ENCODE measurements around the gene KCND3.
A peak's percentile ranks its signal among the peaks of the same experiment; 100 is the strongest.

Gene KCND3

GRCh38 chr1:111987502-111987901 lies 2.0 kb downstream of the KCND3 start:
- DNase-seq: no peak

- no peak for DNase-seq
These were observed 6.0 kb downstream of the KCND3 start for GRCh38 chr1:111983500-111983899.

GRCh38 chr1:111982428-111982827 lies 7.0 kb downstream of the KCND3 start:
- no peak for DNase-seq

GRCh38 chr1:111981871-111982270 lies 7.6 kb downstream of the KCND3 start:
- DNase-seq: no peak

GRCh38 chr1:111981090-111981489 lies 8.4 kb downstream of the KCND3 start:
- no peak for DNase-seq

- DNase-seq: peak; percentile 46
These were observed 8.8 kb downstream of the KCND3 start for GRCh38 chr1:111980686-111981085.

GRCh38 chr1:111978695-111979094 lies 10.8 kb downstream of the KCND3 start:
- DNase-seq: no peak

- no peak for DNase-seq
These were observed 12.1 kb downstream of the KCND3 start for GRCh38 chr1:111977378-111977777.

- DNase-seq: no peak
These were observed 12.6 kb downstream of the KCND3 start for GRCh38 chr1:111976842-111977241.

GRCh38 chr1:111976332-111976731 lies 13.1 kb downstream of the KCND3 start:
- peak; percentile 42 for DNase-seq

- DNase-seq: no peak
These were observed 16.2 kb downstream of the KCND3 start for GRCh38 chr1:111973150-111973790.

- no peak for DNase-seq
These were observed 18.1 kb downstream of the KCND3 start for GRCh38 chr1:111971396-111971795.

GRCh38 chr1:111968511-111968910 lies 21.0 kb downstream of the KCND3 start:
- DNase-seq: no peak

GRCh38 chr1:111967886-111968285 lies 21.6 kb downstream of the KCND3 start:
- no peak for DNase-seq

- DNase-seq: no peak
These were observed 22.3 kb downstream of the KCND3 start for GRCh38 chr1:111967067-111967690.

GRCh38 chr1:111965781-111966443 lies 23.6 kb downstream of the KCND3 start:
- DNase-seq: no peak

- no peak for DNase-seq
These were observed 25.3 kb downstream of the KCND3 start for GRCh38 chr1:111963985-111964738.

GRCh38 chr1:111961773-111962565 lies 27.5 kb downstream of the KCND3 start:
- DNase-seq: no peak

- peak; percentile 63 for DNase-seq
These were observed 28.5 kb downstream of the KCND3 start for GRCh38 chr1:111961016-111961415.

- DNase-seq: no peak
These were observed 30.0 kb downstream of the KCND3 start for GRCh38 chr1:111959436-111959835.

GRCh38 chr1:111958851-111959250 lies 30.6 kb downstream of the KCND3 start:
- no peak for DNase-seq

- no peak for DNase-seq
These were observed 31.4 kb downstream of the KCND3 start for GRCh38 chr1:111958075-111958474.
